Endothelial cell of umbilical vein (primary cell): Measurements from ENCODE around the gene MYRIP. TPM values are rescaled to one million over a fixed set of nuclear protein-coding genes. Genes with fewer than 3 reads are reported as not detected.

Experiments
- BruUV-seq: library from RNA; stranded (reverse); fragments of 400-500 nt; replicated peaks from 2 replicates; lab custom pipeline; 2021; lab: Mats Ljungman, UMichigan
- CTCF ChIA-PET: fragments of 300-600, 350-600 bp; sonication (Branson Sonifier 250); formaldehyde crosslinking; loops from one replicate; lab custom pipeline; 2021; ENCODE audit warnings: antibody characterized with exemption, inconsistent platforms; lab: Charles Lee
- POLR2A ChIA-PET: fragments of 300-600, 350-600 bp; sonication (Branson Sonifier 250); formaldehyde crosslinking; loops from one replicate; lab custom pipeline; 2021; ENCODE audit warnings: antibody characterized with exemption, inconsistent platforms; lab: Charles Lee
- DNase-seq: peaks from one replicate; pipeline ENCODE4 v3.0.0-alpha.2; 2011; ENCODE audit warnings: low read depth, low spot score
- FAIRE-seq: peaks from 2 replicates; lab custom pipeline; 2011; peaks lifted over from hg19 to GRCh38; lab: Jason Lieb, UNC
- H2AFZ ChIP-seq: 2 replicates; pipeline ENCODE4 v1.6.0; 2012; ENCODE audit warnings: low read depth, low read length, control low read depth, inconsistent platforms
- H3K27ac ChIP-seq: 2 replicates; pipeline ENCODE4 v1.5.1; 2011; ENCODE audit warnings: low read depth, mild to moderate bottlenecking, control low read depth, low read length, moderate library complexity; ENCODE audit not compliant: insufficient read depth
- H3K27me3 ChIP-seq, 2 experiments: 2 replicates each; pipeline versions ENCODE4 v1.6.0 to v1.6.1; 2011; ENCODE audit warnings: low read length in 2 of 2, mixed read lengths in 1 of 2; ENCODE audit not compliant: control insufficient read depth in 2 of 2, insufficient read depth in 2 of 2
- H3K36me3 ChIP-seq, 2 experiments: 2 replicates in 1 of 2; 3 replicates in 1 of 2; pipeline ENCODE4 v1.5.1; 2011; ENCODE audit warnings: low read length in 2 of 2, mild to moderate bottlenecking in 1 of 2, moderate library complexity in 1 of 2; ENCODE audit not compliant: control insufficient read depth in 2 of 2, insufficient read depth in 2 of 2; ENCODE audit errors: extremely low read depth in 1 of 2
- H3K4me1 ChIP-seq: 3 replicates; pipeline ENCODE4 v1.5.1; 2011; ENCODE audit warnings: mild to moderate bottlenecking, low read length; ENCODE audit not compliant: control insufficient read depth, insufficient read depth; ENCODE audit errors: extremely low read depth
- H3K4me2 ChIP-seq: 2 replicates; pipeline ENCODE4 v1.6.1; 2011; ENCODE audit warnings: low read length, control low read depth, mixed read lengths; ENCODE audit not compliant: insufficient read depth
- H3K4me3 ChIP-seq, 3 experiments: fragments of 200-600 bp in 1 of 3; sonication (generic), shearing (Covaris generic) in 1 of 3; replicated peaks in 1 of 3; 2 replicates each; pipeline ENCODE4 v1.5.1; 2011 to 2016; ENCODE audit warnings: control low read depth in 3 of 3, low read length in 3 of 3, mild to moderate bottlenecking in 2 of 3, inconsistent platforms in 1 of 3, low read depth in 1 of 3, moderate library complexity in 1 of 3; ENCODE audit not compliant: insufficient read depth in 1 of 3
- H3K79me2 ChIP-seq: 2 replicates; pipeline ENCODE4 v1.6.0; 2012; ENCODE audit warnings: low read length, inconsistent platforms; ENCODE audit not compliant: control insufficient read depth, insufficient read depth
- H3K9ac ChIP-seq: replicated peaks from 2 replicates; pipeline ENCODE3; 2011; ENCODE audit warnings: low read length, control low read depth; ENCODE audit not compliant: insufficient read depth; ENCODE audit errors: extremely low read depth
- H3K9me1 ChIP-seq: replicated peaks from 3 replicates; pipeline ENCODE4 v1.6.0; 2011; ENCODE audit warnings: mild to moderate bottlenecking, low read length; ENCODE audit not compliant: control insufficient read depth, insufficient read depth; ENCODE audit errors: extremely low read depth
- H3K9me3 ChIP-seq: replicated peaks from 2 replicates; pipeline ENCODE4 v1.5.1; 2012; ENCODE audit warnings: low read length, inconsistent platforms; ENCODE audit not compliant: control insufficient read depth, insufficient read depth
- H4K20me1 ChIP-seq: replicated peaks from 2 replicates; pipeline ENCODE3; 2011; ENCODE audit warnings: mild to moderate bottlenecking, low read length; ENCODE audit not compliant: control insufficient read depth, insufficient read depth; ENCODE audit errors: extremely low read depth
- EZH2 ChIP-seq: IDR thresholded peaks from 2 replicates; pipeline ENCODE4 v1.6.1; 2012; ENCODE audit warnings: borderline replicate concordance, low read depth, mild to moderate bottlenecking, moderate library complexity, low read length, inconsistent platforms; ENCODE audit not compliant: severe bottlenecking
- FOS ChIP-seq: IDR thresholded peaks from 2 replicates; pipeline ENCODE4 v1.6.1; 2011; ENCODE audit warnings: mild to moderate bottlenecking, low read length, moderate library complexity, borderline replicate concordance; ENCODE audit not compliant: insufficient read depth
- GATA2 ChIP-seq: IDR thresholded peaks from 2 replicates; pipeline ENCODE4 v1.7.0; 2011; ENCODE audit warnings: low read depth, mild to moderate bottlenecking, moderate library complexity, mixed read lengths, low read length; ENCODE audit not compliant: insufficient read length, insufficient read depth
- JUN ChIP-seq: IDR thresholded peaks from 2 replicates; pipeline ENCODE4 v1.6.1; 2011; ENCODE audit warnings: borderline replicate concordance, low read depth; ENCODE audit not compliant: insufficient read length, insufficient read depth
- MYC ChIP-seq: IDR thresholded peaks from one replicate; pipeline ENCODE4 v1.6.1; 2011; ENCODE audit warnings: mild to moderate bottlenecking, low read depth, low read length
- POLR2A ChIP-seq: IDR thresholded peaks from 2 replicates; pipeline ENCODE4 v1.6.1; 2012; ENCODE audit warnings: low read depth, mild to moderate bottlenecking, control low read depth, low read length
- POLR2AphosphoS5 ChIP-seq: IDR thresholded peaks from 2 replicates; pipeline ENCODE4 v1.6.1; 2012; ENCODE audit warnings: low read depth, mild to moderate bottlenecking, control low read depth, low read length, moderate library complexity; ENCODE audit not compliant: insufficient read depth
- dilution Hi-C: fragments of 300-500 bp; cut with MboI; formaldehyde crosslinking; loops from one replicate; pipeline ENCODE4 v1.15.0; 2019; ENCODE audit warnings: low sequenced_read_pairs; ENCODE audit not compliant: extremely low pct_ligation_motif_present
- intact Hi-C: fragments of 100-400 bp; cut with micrococcal nuclease; formaldehyde crosslinking; loops from one replicate; pipeline ENCODE4 v1.10.0; 2022
- polyA plus RNA-seq, 4 experiments: library from polyadenylated mRNA; depleted of rRNA in 3 of 4; stranded (reverse) in 3 of 4; unstranded in 1 of 4; fragments of >200 nt; gene quantifications; 2 replicates each; pipeline versions ENCODE4 v1.2.1 to v1.2.3, GENCODE V29; 2011 to 2012; ENCODE audit warnings: missing spikeins in 1 of 4
- total RNA-seq: library from RNA; stranded (reverse); gene quantifications from 2 replicates; pipeline ENCODE4 v1.2.3, GENCODE V29; 2021
- TF ChIP-seq, protein P1 (sequence below), 2 donors: IDR thresholded peaks; 1 replicate in 1 of 2; 2 replicates in 1 of 2; pipeline ENCODE4 v1.5.1; 2011; ENCODE audit warnings: low read length in 2 of 2, mild to moderate bottlenecking in 2 of 2, moderate library complexity in 2 of 2, control low read depth in 1 of 2, inconsistent platforms in 1 of 2, low read depth in 1 of 2; ENCODE audit not compliant: insufficient read depth in 1 of 2; ENCODE audit errors: extremely low read depth in 1 of 2

Gene MYRIP
- total and polyA plus RNA-seq, 2 donors (not counting 3 experiments of a cell fraction or from before 2014, with no cell fraction given) = 6.7 to 11.9 TPM

DNA sequence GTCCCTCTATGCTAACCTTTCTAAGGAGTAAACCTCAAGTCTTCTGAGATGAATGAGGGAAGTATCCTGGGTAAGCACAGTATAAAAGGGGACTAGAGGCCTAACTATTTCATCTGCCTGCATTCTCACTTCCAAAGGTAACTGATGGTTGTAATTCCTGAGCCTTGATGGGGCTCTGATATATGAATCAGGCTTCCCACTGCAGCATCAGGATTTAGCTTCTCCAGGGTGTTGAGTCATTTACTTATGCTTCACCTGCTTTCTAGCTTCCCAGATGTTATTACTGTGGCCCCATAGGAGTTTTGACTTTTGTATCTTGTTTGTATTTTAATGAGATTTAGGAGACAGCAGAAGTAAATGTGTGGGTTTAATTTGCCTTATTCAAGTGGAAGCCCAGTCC is 292.8 kb downstream of the MYRIP start:
- BruUV-seq = no TSS peak
- ChIA-PET CTCF (no interaction called here), POLR2A (no interaction called here)
- H3K27ac ChIP-seq = no peak overlapping the region
- H3K9me3 ChIP-seq = no peaks in the 10 kb centered on the region
- DNase-seq = no peak
- peaks cover 3% of the 10 kb centered on the region for H3K4me1 ChIP-seq
- no peak overlapping the region for H3K4me3 ChIP-seq
- intact Hi-C loops (no loop called here), dilution Hi-C loops (no loop called here)
- no peaks in the 10 kb centered on the region for H3K36me3 ChIP-seq
- TF ChIP-seq, protein P1, sequence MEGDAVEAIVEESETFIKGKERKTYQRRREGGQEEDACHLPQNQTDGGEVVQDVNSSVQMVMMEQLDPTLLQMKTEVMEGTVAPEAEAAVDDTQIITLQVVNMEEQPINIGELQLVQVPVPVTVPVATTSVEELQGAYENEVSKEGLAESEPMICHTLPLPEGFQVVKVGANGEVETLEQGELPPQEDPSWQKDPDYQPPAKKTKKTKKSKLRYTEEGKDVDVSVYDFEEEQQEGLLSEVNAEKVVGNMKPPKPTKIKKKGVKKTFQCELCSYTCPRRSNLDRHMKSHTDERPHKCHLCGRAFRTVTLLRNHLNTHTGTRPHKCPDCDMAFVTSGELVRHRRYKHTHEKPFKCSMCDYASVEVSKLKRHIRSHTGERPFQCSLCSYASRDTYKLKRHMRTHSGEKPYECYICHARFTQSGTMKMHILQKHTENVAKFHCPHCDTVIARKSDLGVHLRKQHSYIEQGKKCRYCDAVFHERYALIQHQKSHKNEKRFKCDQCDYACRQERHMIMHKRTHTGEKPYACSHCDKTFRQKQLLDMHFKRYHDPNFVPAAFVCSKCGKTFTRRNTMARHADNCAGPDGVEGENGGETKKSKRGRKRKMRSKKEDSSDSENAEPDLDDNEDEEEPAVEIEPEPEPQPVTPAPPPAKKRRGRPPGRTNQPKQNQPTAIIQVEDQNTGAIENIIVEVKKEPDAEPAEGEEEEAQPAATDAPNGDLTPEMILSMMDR (IDR thresholded peaks at IDR 0.05; ENCODE audit: extremely low read depth in 1 of 2, insufficient read depth in 1 of 2, low read depth in 1 of 2, low read length in 2 of 2) = no peak
- TF ChIP-seq POLR2AphosphoS5 (no peak), POLR2A (no peak), EZH2 (no peak), JUN (no peak), MYC (no peak), FOS (no peak), GATA2 (no peak)
- H3K9me1 ChIP-seq = no peaks in the 10 kb centered on the region
- H3K9ac ChIP-seq = no peak overlapping the region
- no peak overlapping the region for H2AFZ ChIP-seq
- FAIRE-seq = no peak
- H3K27me3 ChIP-seq = no peaks in the 10 kb centered on the region
- no peaks in the 10 kb centered on the region for H4K20me1 ChIP-seq
- no peak overlapping the region for H3K4me2 ChIP-seq
- no peaks in the 10 kb centered on the region for H3K79me2 ChIP-seq
